OCI-LY3 (cell line): ENCODE measurements around the gene CDHR3.

Experiments used
- H2AFZ ChIP-seq: fragments of 200-600, 300-600 bp; shearing (Covaris generic); 2 replicates; pipeline ENCODE4 v1.6.0; 2014; ENCODE audit warnings: antibody characterized with exemption, low read depth, low read length
- H3K27ac ChIP-seq: fragments of 200-600, 300-600 bp; sonication (generic); 2 replicates; pipeline ENCODE4 v1.5.1; 2014; ENCODE audit warnings: mild to moderate bottlenecking, low read length, moderate library complexity, mixed read lengths
- H3K27me3 ChIP-seq: fragments of 200-600, 300-600 bp; sonication (generic); 2 replicates; pipeline ENCODE4 v1.6.1; 2014; ENCODE audit warnings: low read depth, low read length, mixed read lengths
- H3K36me3 ChIP-seq: fragments of 200-600, 300-600 bp; sonication (generic); replicated peaks from 2 replicates; pipeline ENCODE3; 2014; ENCODE audit warnings: low read depth, low read length, mixed read lengths
- H3K4me1 ChIP-seq: fragments of 300-600, 200-600 bp; sonication (generic); 2 replicates; pipeline ENCODE4 v1.6.1; 2014; ENCODE audit warnings: low read length, mixed read lengths
- H3K4me2 ChIP-seq: fragments of 200-600, 300-600 bp; sonication (generic); 2 replicates; pipeline ENCODE4 v1.6.1; 2014; ENCODE audit warnings: low read length, mixed read lengths
- H3K4me3 ChIP-seq: fragments of 300-600, 200-600 bp; sonication (generic); 2 replicates; pipeline ENCODE4 v1.5.1; 2014; ENCODE audit warnings: antibody characterized with exemption, mild to moderate bottlenecking, low read length, moderate library complexity
- H3K79me2 ChIP-seq: fragments of 300-600, 200-600 bp; shearing (Covaris generic); 2 replicates; pipeline ENCODE4 v1.6.1; 2014; ENCODE audit warnings: mild to moderate bottlenecking, low read length, mixed read lengths
- H3K9ac ChIP-seq: fragments of 300-600, 200-600 bp; shearing (Covaris generic); 2 replicates; pipeline ENCODE4 v1.6.0; 2014; ENCODE audit warnings: mild to moderate bottlenecking, low read length, moderate library complexity
- H3K9me3 ChIP-seq: fragments of 200-600, 300-600 bp; shearing (Covaris generic); 2 replicates; pipeline ENCODE4 v1.6.1; 2014; ENCODE audit warnings: low read length, mixed read lengths; ENCODE audit not compliant: insufficient read depth
- H4K20me1 ChIP-seq: fragments of 200-600, 300-600 bp; sonication (generic); 2 replicates; pipeline ENCODE4 v1.6.1; 2016; ENCODE audit warnings: low read length, mixed read lengths; ENCODE audit not compliant: insufficient read depth
- CTCF ChIP-seq: fragments of 200-600, 300-600 bp; sonication (generic); IDR thresholded peaks from 2 replicates; pipeline ENCODE4 v1.5.1; 2014; ENCODE audit warnings: antibody characterized with exemption, low read length, low read depth
- EZH2phosphoT487 ChIP-seq: fragments of 200-600 bp; shearing (Covaris generic); IDR thresholded peaks from 2 replicates; pipeline ENCODE4 v1.6.1; 2018; ENCODE audit warnings: antibody characterized with exemption, mixed run types, low read depth

The CDHR3 gene

GRCh38 chr7:106067678-106068077, 104.6 kb downstream of the CDHR3 start:
- Histone ChIP-seq H3K4me3 (no peak overlapping the region), H3K27ac (no peak overlapping the region), H3K4me2 (no peak overlapping the region), H3K9me3 (peaks cover 11% of the 10 kb centered on the region; the same call in 1 of the 2 replicates), H3K4me1 (peaks cover 63% of the 10 kb centered on the region), H3K79me2 (no peaks in the 10 kb centered on the region), H4K20me1 (no peaks in the 10 kb centered on the region), H3K36me3 (no peaks in the 10 kb centered on the region), H3K27me3 (no peaks in the 10 kb centered on the region), H2AFZ (no peak overlapping the region), H3K9ac (no peak overlapping the region)
- TF ChIP-seq EZH2phosphoT487: no peak
- no peak for TF ChIP-seq CTCF

- Histone ChIP-seq H2AFZ (no peak overlapping the region), H3K9me3 (peaks cover 11% of the 10 kb centered on the region; the same call in 1 of the 2 replicates), H3K4me3 (no peak overlapping the region), H3K4me1 (peaks cover 62% of the 10 kb centered on the region), H3K36me3 (no peaks in the 10 kb centered on the region), H3K9ac (no peak overlapping the region), H3K79me2 (no peaks in the 10 kb centered on the region), H4K20me1 (no peaks in the 10 kb centered on the region), H3K27me3 (no peaks in the 10 kb centered on the region), H3K27ac (no peak overlapping the region), H3K4me2 (no peak overlapping the region; the same call in 1 of the 2 replicates)
- TF ChIP-seq EZH2phosphoT487: no peak
- no peak for TF ChIP-seq CTCF
These were observed 105.5 kb downstream of the CDHR3 start for GRCh38 chr7:106068538-106068961.

- Histone ChIP-seq H3K27me3 (no peaks in the 10 kb centered on the region), H3K4me3 (no peak overlapping the region), H3K79me2 (no peaks in the 10 kb centered on the region), H3K9me3 (peaks cover 11% of the 10 kb centered on the region; the same call in 1 of the 2 replicates), H3K27ac (peak overlapping the region; percentile 91), H3K4me2 (peak overlapping the region; percentile 82), H2AFZ (no peak overlapping the region), H3K4me1 (peaks cover 62% of the 10 kb centered on the region), H4K20me1 (no peaks in the 10 kb centered on the region), H3K36me3 (no peaks in the 10 kb centered on the region), H3K9ac (peak overlapping the region; percentile 71; the same call in 1 of the 2 replicates)
- TF ChIP-seq EZH2phosphoT487: no peak
These were observed 105.9 kb downstream of the CDHR3 start for GRCh38 chr7:106068986-106069385.

GRCh38 chr7:106069471-106070200, 106.6 kb downstream of the CDHR3 start:
- TF ChIP-seq CTCF (no peak), EZH2phosphoT487 (no peak)
- H3K9ac ChIP-seq: peak overlapping the region; percentile 71; the same call in 1 of the 2 replicates
- no peaks in the 10 kb centered on the region for H4K20me1 ChIP-seq
- peak overlapping the region; percentile 82 for H3K4me2 ChIP-seq
- no peaks in the 10 kb centered on the region; the same call in 1 of the 2 replicates for H3K27me3 ChIP-seq
- H3K9me3 ChIP-seq: peaks cover 11% of the 10 kb centered on the region; the same call in 1 of the 2 replicates
- no peaks in the 10 kb centered on the region for H3K36me3 ChIP-seq
- peak overlapping the region; percentile 19; the same call in 1 of the 2 replicates for H3K4me3 ChIP-seq
- no peaks in the 10 kb centered on the region for H3K79me2 ChIP-seq
- H3K4me1 ChIP-seq: peaks cover 63% of the 10 kb centered on the region
- no peak overlapping the region for H2AFZ ChIP-seq
- peak overlapping the region; percentile 91 for H3K27ac ChIP-seq
